ENCODE results near the gene MLPH. TPM values are rescaled to one million over a fixed set of nuclear protein-coding genes. Genes with fewer than 3 reads are reported as not detected.

MLPH gene
- polyA plus RNA-seq, 4 donors, result 13.2 to 52.0 (median 18.9) TPM

DNA sequence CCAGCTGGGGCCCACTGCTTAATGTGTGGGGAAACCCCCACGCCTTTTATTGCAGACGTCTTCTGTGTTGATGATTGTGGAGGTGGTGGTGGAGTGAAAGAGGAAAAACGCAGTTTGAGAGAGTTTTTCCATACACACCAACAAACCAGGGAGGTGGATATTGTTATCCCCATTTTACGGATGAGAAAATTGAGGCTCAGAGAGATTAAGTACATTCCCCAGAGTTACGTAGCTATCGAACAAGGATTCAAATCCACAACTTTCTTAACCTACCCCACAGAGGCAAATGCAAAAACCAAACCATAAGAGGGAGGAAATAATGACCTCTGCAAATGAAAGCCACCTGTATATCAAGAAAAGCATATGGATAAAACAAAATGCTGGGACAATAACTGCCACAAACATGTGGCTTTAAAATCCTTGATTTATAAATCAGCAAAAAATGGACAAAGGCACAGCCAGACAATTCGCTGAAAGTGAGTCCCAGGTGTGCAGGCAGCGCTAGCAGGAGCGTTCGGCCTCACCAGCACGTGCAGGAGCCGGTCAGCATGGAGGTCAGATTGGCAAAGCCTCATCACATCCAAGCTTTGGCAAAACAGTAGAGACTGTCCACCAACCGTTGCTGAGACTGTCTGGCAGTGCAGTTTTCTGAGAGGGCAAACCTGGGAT lies 116.1 kb downstream of the MLPH start:
- Histone ChIP-seq H3K9me3 (ENCODE audit: control insufficient read depth in 2 of 2, insufficient read depth in 1 of 2, low read depth in 1 of 2, low read length in 1 of 2) (peaks cover 0 to 3% of the 10 kb centered on the region in 2 donors), H3K4me3 (ENCODE audit: low read depth in 1 of 3, low read length in 3 of 3) (no peak overlapping the region), H3K4me1 (ENCODE audit: control insufficient read depth in 3 of 3, insufficient read depth in 2 of 3, low read depth in 1 of 3, low read length in 2 of 3) (peaks cover 0 to 44% (median 0%) of the 10 kb centered on the region in 3 donors), H3K27ac (ENCODE audit: low read depth in 1 of 3, low read length in 2 of 3) (peak overlapping the region in 2 of 3 donors; percentile 66 to 80), H3K27me3 (ENCODE audit: control insufficient read depth in 3 of 3, insufficient read depth in 3 of 3, low read length in 3 of 3) (no peaks in the 10 kb centered on the region), H3K36me3 (ENCODE audit: control insufficient read depth in 3 of 3, insufficient read depth in 2 of 3, low read depth in 1 of 3, low read length in 3 of 3) (no peaks in the 10 kb centered on the region)
- DNase-seq (no peak), FAIRE-seq (no peak)
- WGBS, 3 donors, result 79 to 87% (median 86%) methylated on average over 13 of the region's 13 CpGs

DNA sequence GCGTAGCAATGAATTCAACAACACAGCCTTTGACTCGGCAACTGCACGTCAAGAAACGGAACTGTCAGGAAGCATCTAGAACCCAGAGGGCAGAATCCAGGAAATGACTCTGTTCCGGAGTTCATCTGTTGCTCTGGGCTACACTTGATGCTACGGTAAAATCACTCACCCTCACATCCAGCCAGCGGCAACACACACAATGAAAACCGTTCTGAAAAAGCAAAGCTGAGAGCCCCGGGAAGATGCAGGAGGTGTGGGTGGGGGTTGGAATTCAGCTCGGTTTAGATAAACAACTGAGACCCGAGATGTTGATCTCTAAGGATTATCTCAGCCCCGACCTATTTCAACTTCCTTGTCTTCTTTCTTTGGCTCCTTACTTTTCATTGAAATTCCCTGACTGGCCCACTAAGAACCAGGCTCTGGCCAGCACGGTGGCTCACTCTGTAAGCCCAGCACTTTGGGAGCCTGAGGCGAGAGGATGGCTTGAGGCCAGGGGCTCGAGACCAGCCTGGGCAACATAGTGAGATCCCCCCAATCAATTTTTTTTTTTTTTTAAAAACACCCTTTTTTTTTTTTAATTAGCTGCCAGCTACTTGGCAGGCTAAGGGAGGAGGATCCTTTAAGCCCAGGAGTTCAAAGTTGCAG lies 116.8 kb downstream of the MLPH start:
- no peaks in the 10 kb centered on the region for H3K27me3 ChIP-seq (ENCODE audit: control insufficient read depth in 3 of 3, insufficient read depth in 3 of 3, low read length in 3 of 3)
- DNase-seq, result peak; percentile 37 to 56
- H3K4me3 ChIP-seq (ENCODE audit: low read depth in 1 of 3, low read length in 3 of 3), result no peak overlapping the region
- no peak for FAIRE-seq
- 23 to 42% (median 41%) methylated on average over 15 of the region's 15 CpGs for WGBS, 3 donors
- H3K4me1 ChIP-seq (ENCODE audit: control insufficient read depth in 3 of 3, insufficient read depth in 2 of 3, low read depth in 1 of 3, low read length in 2 of 3), result peaks cover 0 to 44% (median 0%) of the 10 kb centered on the region in 3 donors
- no peaks in the 10 kb centered on the region for H3K36me3 ChIP-seq (ENCODE audit: control insufficient read depth in 3 of 3, insufficient read depth in 2 of 3, low read depth in 1 of 3, low read length in 3 of 3)
- peaks cover 0 to 3% of the 10 kb centered on the region in 2 donors for H3K9me3 ChIP-seq (ENCODE audit: control insufficient read depth in 2 of 2, insufficient read depth in 1 of 2, low read depth in 1 of 2, low read length in 1 of 2)
- peak overlapping the region in 2 of 3 donors; percentile 66 to 80 for H3K27ac ChIP-seq (ENCODE audit: low read depth in 1 of 3, low read length in 2 of 3)

DNA sequence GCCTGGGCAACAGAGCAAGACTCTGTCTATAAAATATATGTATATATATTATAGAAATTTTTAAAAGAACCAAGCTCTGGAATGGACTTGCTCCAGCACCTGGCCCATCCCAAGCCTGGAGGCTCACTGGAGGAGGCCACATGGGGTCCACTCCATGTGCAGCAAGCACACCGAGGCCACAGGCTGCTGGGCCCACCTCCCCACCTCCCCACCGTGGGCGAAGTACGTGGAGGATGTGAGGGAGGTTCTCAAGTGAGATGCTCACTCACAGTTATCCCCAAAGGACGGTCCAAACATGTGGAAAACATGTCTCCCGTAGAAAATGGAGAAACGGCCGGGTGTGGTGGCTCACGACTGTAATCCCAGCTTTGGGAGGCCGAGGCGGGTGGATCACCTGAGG lies 117.3 kb downstream of the MLPH start:
- H3K9me3 ChIP-seq (ENCODE audit: control insufficient read depth in 2 of 2, insufficient read depth in 1 of 2, low read depth in 1 of 2, low read length in 1 of 2), result peaks cover 0 to 3% of the 10 kb centered on the region in 2 donors
- peak overlapping the region in 2 of 3 donors; percentile 33 to 64 for H3K27ac ChIP-seq (ENCODE audit: low read depth in 1 of 3, low read length in 2 of 3)
- no peaks in the 10 kb centered on the region for H3K27me3 ChIP-seq (ENCODE audit: control insufficient read depth in 3 of 3, insufficient read depth in 3 of 3, low read length in 3 of 3)
- FAIRE-seq (no peak), DNase-seq (no peak)
- H3K36me3 ChIP-seq (ENCODE audit: control insufficient read depth in 3 of 3, insufficient read depth in 2 of 3, low read depth in 1 of 3, low read length in 3 of 3), result no peaks in the 10 kb centered on the region
- peaks cover 0 to 44% (median 0%) of the 10 kb centered on the region in 3 donors for H3K4me1 ChIP-seq (ENCODE audit: control insufficient read depth in 3 of 3, insufficient read depth in 2 of 3, low read depth in 1 of 3, low read length in 2 of 3)
- 90 to 93% (median 93%) methylated on average over 11 of the region's 11 CpGs for WGBS, 3 donors
- H3K4me3 ChIP-seq (ENCODE audit: low read depth in 1 of 3, low read length in 3 of 3), result no peak overlapping the region

Other genes starting within 250 kb of the MLPH start
- 10 to 100 TPM in 2 of 4 donors, 1 to 10 TPM in 1, under 1 TPM in 1; 0.89 to 92.4 (median 26.7) TPM for gene COL6A3, start 73.1 kb upstream of the MLPH start, polyA plus RNA-seq
- gene PRLH, start 79.3 kb downstream of the MLPH start, polyA plus RNA-seq, result not detected
- 100 to 1,000 TPM in 3 of 4 donors, 10 to 100 TPM in 1; 52.8 to 613 (median 354) TPM for gene RAB17, start 103.5 kb downstream of the MLPH start, polyA plus RNA-seq
- gene LRRFIP1, start 140.3 kb downstream of the MLPH start, polyA plus RNA-seq, result 10 to 100 TPM; 46.0 to 76.7 (median 51.9) TPM

All from small intestine (tissue), 7 donors.